ENCODE data around the gene NTM.

DNA sequence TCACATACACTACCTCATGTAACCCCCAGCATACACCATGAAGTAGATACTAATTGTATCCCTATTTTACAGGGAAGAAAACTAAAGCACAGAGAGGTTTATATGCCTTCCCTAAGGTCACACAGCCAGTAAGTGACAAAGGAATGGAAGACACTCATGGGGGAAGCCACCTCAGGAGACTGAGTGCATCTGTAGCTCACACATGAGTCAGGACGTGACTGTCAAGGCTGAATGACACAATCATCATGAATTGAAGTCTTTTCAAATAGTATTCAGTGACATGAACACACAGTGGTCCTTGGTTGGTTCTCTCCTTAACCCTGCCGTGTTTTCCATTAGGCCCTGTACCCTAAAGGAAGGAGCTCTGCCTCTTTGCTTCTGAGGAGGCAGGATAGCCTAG is 463.0 kb downstream of the NTM start:
- TF ChIP-seq, protein P1, sequence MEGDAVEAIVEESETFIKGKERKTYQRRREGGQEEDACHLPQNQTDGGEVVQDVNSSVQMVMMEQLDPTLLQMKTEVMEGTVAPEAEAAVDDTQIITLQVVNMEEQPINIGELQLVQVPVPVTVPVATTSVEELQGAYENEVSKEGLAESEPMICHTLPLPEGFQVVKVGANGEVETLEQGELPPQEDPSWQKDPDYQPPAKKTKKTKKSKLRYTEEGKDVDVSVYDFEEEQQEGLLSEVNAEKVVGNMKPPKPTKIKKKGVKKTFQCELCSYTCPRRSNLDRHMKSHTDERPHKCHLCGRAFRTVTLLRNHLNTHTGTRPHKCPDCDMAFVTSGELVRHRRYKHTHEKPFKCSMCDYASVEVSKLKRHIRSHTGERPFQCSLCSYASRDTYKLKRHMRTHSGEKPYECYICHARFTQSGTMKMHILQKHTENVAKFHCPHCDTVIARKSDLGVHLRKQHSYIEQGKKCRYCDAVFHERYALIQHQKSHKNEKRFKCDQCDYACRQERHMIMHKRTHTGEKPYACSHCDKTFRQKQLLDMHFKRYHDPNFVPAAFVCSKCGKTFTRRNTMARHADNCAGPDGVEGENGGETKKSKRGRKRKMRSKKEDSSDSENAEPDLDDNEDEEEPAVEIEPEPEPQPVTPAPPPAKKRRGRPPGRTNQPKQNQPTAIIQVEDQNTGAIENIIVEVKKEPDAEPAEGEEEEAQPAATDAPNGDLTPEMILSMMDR (IDR thresholded peaks at IDR 0.05) = no peak
- no peak for TF ChIP-seq POLR2A (IDR thresholded peaks at IDR 0.05)

Data from breast epithelium (tissue), 3 donors.